ENCODE measurements around the gene ZDHHC20.

- no peak for TF ChIP-seq CTCF (IDR thresholded peaks at IDR 0.05)
- no peak for TF ChIP-seq ZFX (IDR thresholded peaks at IDR 0.05; ENCODE audit: borderline replicate concordance)
These were observed 125.9 kb downstream of the ZDHHC20 start for GRCh38 chr13:21333186-21333585.

All from 22Rv1 (cell line).